ENCODE measurements around the gene DESI2.

DESI2 gene

DNA sequence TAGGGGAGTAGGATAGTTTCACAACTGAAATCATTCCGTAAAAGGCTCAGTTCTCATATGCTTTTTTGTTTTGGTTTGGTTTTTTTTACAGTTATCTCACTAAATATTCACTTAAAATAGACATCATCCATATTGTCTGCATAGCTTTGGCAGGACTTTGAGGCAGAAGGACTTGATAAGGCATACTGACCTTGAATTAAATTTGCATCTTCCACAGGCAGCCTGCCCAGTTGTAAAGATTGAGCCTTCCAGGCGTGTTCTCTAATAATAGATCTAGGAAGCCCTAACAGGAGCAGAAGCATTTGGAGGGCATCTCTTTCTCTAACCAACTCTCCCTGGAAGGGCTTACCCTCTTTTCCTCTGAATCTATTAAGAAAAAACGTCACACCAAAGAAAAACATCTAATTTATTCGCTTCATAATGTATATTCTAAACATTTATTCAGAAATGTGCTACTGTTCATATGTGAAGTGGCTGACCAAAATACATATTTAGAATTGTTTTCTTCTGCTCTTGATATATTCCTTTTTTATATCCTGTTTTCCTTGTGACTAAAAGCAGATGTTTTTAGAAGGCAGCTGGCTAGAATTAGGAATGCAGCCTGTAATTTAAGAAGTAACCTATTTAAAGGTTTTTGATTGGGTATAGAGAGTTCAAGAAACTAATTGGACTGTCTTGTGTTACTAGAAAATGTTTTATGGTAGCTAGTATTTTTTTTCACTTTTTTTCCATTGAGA is 20.2 kb downstream of the DESI2 start:
- H3K27me3 ChIP-seq (ENCODE audit: insufficient read depth, low read length, poor library complexity): no peaks in the 10 kb centered on the region
- TF ChIP-seq EZH2 (IDR thresholded peaks at IDR 0.05; ENCODE audit: borderline replicate concordance, low read depth, low read length, severe bottlenecking): no peak
- TF ChIP-seq, protein P1, sequence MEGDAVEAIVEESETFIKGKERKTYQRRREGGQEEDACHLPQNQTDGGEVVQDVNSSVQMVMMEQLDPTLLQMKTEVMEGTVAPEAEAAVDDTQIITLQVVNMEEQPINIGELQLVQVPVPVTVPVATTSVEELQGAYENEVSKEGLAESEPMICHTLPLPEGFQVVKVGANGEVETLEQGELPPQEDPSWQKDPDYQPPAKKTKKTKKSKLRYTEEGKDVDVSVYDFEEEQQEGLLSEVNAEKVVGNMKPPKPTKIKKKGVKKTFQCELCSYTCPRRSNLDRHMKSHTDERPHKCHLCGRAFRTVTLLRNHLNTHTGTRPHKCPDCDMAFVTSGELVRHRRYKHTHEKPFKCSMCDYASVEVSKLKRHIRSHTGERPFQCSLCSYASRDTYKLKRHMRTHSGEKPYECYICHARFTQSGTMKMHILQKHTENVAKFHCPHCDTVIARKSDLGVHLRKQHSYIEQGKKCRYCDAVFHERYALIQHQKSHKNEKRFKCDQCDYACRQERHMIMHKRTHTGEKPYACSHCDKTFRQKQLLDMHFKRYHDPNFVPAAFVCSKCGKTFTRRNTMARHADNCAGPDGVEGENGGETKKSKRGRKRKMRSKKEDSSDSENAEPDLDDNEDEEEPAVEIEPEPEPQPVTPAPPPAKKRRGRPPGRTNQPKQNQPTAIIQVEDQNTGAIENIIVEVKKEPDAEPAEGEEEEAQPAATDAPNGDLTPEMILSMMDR (IDR thresholded peaks at IDR 0.05; ENCODE audit: borderline replicate concordance, extremely low read depth, low read length, poor library complexity, severe bottlenecking): no peak
- H3K27ac ChIP-seq (ENCODE audit: low read length): no peak overlapping the region
- H3K36me3 ChIP-seq (ENCODE audit: insufficient read depth, low read length): peaks cover 13% of the 10 kb centered on the region
- no peak overlapping the region for H2AFZ ChIP-seq (ENCODE audit: low read depth, low read length)
- no peaks in the 10 kb centered on the region for H3K4me1 ChIP-seq (ENCODE audit: insufficient read depth, low read length)
- peaks cover 96% of the 10 kb centered on the region for H3K79me2 ChIP-seq (ENCODE audit: insufficient read depth, low read length)
- no peak for ATAC-seq (ENCODE audit: insufficient read depth, low read depth)
- H3K9ac ChIP-seq (ENCODE audit: low read depth, low read length): no peak overlapping the region
- H4K20me1 ChIP-seq (ENCODE audit: insufficient read depth, low read length): no peaks in the 10 kb centered on the region; the same call in 1 of the 2 replicates
- H3K4me2 ChIP-seq (ENCODE audit: insufficient read depth, low read length): no peak overlapping the region
- H3K9me3 ChIP-seq (ENCODE audit: insufficient read depth, low read length, severe bottlenecking): no peaks in the 10 kb centered on the region
- no peak for DNase-seq
- no peak overlapping the region for H3K4me3 ChIP-seq (ENCODE audit: low read depth in 1 of 2, low read length in 2 of 2)

DNA sequence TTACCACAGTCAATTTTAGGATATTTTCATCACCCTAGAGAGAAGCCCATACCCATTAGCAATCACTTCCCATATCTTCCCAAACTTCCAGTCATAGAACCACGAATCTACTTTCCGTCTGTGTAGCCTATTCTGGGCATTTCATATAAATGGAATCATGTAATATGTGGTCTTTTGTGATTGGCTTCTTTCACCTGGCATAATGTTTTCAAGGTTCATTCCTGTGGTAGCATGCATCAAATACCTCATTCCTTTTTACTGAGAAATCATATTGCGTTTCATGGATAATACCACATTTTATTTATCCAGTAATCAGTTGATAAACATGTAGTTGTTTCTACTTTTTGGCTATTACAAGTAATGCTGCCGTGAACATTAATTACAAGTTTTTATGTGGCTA is 21.5 kb downstream of the DESI2 start:
- ATAC-seq (ENCODE audit: insufficient read depth, low read depth) (no peak), DNase-seq (no peak)
- Histone ChIP-seq H3K9ac (ENCODE audit: low read depth, low read length) (no peak overlapping the region), H3K9me3 (ENCODE audit: insufficient read depth, low read length, severe bottlenecking) (no peaks in the 10 kb centered on the region), H4K20me1 (ENCODE audit: insufficient read depth, low read length) (no peaks in the 10 kb centered on the region; the same call in 1 of the 2 replicates), H3K27me3 (ENCODE audit: insufficient read depth, low read length, poor library complexity) (no peaks in the 10 kb centered on the region), H3K4me1 (ENCODE audit: insufficient read depth, low read length) (no peaks in the 10 kb centered on the region), H3K27ac (ENCODE audit: low read length) (no peak overlapping the region), H3K36me3 (ENCODE audit: insufficient read depth, low read length) (peaks cover 15% of the 10 kb centered on the region), H3K4me2 (ENCODE audit: insufficient read depth, low read length) (no peak overlapping the region), H3K4me3 (ENCODE audit: low read depth in 1 of 2, low read length in 2 of 2) (no peak overlapping the region), H3K79me2 (ENCODE audit: insufficient read depth, low read length) (peaks cover 96% of the 10 kb centered on the region), H2AFZ (ENCODE audit: low read depth, low read length) (no peak overlapping the region)
- TF ChIP-seq EZH2 (IDR thresholded peaks at IDR 0.05; ENCODE audit: borderline replicate concordance, low read depth, low read length, severe bottlenecking): no peak
- TF ChIP-seq, protein P1 (IDR thresholded peaks at IDR 0.05; ENCODE audit: borderline replicate concordance, extremely low read depth, low read length, poor library complexity, severe bottlenecking): no peak

DNA sequence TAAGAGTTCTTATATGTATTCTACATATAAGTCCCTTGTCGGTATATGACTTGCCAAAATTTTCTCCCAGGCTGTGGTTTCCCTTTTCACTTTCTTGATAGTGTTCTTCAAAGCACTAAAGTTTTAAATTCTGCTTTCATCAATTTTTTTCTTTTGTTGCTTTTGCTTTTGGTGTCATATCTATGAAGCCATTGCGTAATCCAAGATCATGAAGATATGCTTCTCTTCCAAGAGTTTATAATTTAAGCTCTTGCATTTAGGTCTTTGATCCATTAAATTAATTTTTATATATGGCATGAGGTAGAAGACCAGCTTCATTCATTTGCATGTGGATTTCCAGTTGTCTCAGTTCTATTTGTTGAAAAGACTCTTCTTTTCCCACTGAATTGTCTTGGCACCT is 22.2 kb downstream of the DESI2 start:
- Histone ChIP-seq H3K4me2 (ENCODE audit: insufficient read depth, low read length) (no peak overlapping the region), H3K9ac (ENCODE audit: low read depth, low read length) (no peak overlapping the region), H3K27ac (ENCODE audit: low read length) (no peak overlapping the region), H3K36me3 (ENCODE audit: insufficient read depth, low read length) (peaks cover 13% of the 10 kb centered on the region), H4K20me1 (ENCODE audit: insufficient read depth, low read length) (no peaks in the 10 kb centered on the region; the same call in 1 of the 2 replicates), H3K4me1 (ENCODE audit: insufficient read depth, low read length) (no peaks in the 10 kb centered on the region), H3K4me3 (ENCODE audit: low read depth in 1 of 2, low read length in 2 of 2) (no peak overlapping the region), H3K27me3 (ENCODE audit: insufficient read depth, low read length, poor library complexity) (no peaks in the 10 kb centered on the region), H3K9me3 (ENCODE audit: insufficient read depth, low read length, severe bottlenecking) (no peaks in the 10 kb centered on the region), H3K79me2 (ENCODE audit: insufficient read depth, low read length) (peaks cover 98% of the 10 kb centered on the region), H2AFZ (ENCODE audit: low read depth, low read length) (no peak overlapping the region)
- DNase-seq (no peak), ATAC-seq (ENCODE audit: insufficient read depth, low read depth) (no peak)
- TF ChIP-seq EZH2 (IDR thresholded peaks at IDR 0.05; ENCODE audit: borderline replicate concordance, low read depth, low read length, severe bottlenecking): no peak
- TF ChIP-seq, protein P1 (IDR thresholded peaks at IDR 0.05; ENCODE audit: borderline replicate concordance, extremely low read depth, low read length, poor library complexity, severe bottlenecking): no peak

All from DND-41 (cell line).